DMS53 (cell line): ENCODE results near the gene GPR39.

Experiments used
- DNase-seq: peaks from one replicate; lab custom pipeline; 2025; lab: John Stamatoyannopoulos, UW

Gene GPR39

DNA sequence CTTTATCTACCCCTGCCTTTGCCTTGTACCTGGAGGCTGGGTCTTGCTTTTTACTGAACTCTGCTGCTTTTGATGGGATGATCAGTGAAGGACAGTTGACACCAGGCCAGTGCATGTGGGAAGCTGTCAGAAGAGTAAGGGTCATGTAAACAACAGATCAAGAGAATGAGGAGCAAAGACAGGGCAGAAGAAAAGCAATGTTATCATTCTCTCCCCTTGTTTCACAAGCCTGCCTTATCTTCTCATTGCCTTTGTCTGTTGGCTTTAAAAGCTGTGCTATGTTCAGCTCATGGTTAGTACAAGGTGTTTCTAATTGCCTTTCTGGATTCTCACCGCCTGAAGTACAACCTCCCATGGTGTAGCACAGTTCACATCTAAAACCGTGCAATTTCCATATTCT lies 225.8 kb downstream of the GPR39 start:
- DNase-seq, result no peak

DNA sequence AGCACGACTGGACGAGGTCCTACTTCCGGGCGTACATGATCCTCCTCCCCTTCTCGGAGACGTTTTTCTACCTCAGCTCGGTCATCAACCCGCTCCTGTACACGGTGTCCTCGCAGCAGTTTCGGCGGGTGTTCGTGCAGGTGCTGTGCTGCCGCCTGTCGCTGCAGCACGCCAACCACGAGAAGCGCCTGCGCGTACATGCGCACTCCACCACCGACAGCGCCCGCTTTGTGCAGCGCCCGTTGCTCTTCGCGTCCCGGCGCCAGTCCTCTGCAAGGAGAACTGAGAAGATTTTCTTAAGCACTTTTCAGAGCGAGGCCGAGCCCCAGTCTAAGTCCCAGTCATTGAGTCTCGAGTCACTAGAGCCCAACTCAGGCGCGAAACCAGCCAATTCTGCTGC lies 228.6 kb downstream of the GPR39 start:
- no peak for DNase-seq

DNA sequence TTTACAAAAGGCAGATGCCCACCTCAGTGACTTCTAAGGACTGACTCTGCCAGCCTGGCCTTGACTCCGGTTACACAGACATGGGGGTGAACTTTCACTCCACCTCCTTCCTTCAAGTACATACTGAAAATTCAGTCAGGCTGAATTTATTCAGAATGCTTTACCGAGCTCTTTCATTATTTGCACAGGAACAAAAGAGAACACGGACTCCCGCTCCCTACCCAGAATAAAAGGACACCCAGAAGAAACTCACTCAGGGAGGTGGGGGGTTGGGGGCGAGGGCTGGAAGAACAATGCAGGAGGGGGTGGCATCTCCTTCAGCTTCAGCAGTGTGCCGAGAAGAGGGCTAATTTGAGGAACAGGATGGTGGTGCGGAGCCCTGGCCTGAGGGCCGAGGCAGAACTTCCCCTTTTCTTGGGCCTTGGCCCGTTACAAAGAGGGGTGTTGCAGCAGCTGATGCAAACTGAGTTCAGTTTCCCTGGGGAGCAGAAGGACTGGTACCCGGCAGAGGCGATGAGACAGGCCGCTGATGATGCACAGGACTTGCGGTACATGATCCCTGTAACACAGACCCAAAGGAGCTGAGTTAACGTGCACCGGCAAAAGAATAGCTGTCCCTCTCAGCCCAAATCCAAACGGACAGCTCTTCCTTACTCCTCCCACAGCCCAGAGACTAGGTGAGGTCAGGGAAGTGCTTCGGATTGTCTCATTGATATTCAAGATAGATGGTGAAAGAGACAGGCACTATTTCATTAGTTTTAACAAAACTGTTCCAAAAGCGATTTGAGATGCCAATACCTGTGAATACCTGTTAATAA lies 229.3 kb downstream of the GPR39 start:
- no peak for DNase-seq

DNA sequence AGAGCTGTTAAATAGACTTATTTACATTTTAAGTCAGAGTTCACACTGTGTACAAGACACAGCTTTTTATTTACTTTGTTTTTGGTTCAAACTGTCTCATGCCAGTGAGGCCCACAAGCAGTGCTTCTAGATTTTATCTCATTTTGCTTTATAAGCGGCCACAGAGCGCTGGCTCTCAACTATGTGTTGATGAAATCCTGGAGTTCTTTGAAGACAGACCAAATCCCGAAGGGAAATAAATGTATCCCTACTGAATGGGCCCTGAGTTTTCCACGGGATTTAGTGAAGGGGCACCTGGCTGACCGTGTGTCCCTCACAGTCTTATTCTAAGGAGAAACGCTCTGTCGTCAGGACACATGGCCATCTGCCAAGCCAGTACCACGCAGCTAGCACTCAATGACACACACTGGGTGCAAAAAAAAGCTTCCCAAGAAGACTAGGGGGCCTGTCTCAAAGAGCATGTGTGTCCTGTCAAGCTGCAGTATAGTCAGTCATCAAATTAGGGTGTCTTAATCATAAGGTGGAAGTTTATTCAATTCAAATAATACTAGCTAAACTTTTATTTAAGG lies 230.0 kb downstream of the GPR39 start:
- no peak for DNase-seq

DNA sequence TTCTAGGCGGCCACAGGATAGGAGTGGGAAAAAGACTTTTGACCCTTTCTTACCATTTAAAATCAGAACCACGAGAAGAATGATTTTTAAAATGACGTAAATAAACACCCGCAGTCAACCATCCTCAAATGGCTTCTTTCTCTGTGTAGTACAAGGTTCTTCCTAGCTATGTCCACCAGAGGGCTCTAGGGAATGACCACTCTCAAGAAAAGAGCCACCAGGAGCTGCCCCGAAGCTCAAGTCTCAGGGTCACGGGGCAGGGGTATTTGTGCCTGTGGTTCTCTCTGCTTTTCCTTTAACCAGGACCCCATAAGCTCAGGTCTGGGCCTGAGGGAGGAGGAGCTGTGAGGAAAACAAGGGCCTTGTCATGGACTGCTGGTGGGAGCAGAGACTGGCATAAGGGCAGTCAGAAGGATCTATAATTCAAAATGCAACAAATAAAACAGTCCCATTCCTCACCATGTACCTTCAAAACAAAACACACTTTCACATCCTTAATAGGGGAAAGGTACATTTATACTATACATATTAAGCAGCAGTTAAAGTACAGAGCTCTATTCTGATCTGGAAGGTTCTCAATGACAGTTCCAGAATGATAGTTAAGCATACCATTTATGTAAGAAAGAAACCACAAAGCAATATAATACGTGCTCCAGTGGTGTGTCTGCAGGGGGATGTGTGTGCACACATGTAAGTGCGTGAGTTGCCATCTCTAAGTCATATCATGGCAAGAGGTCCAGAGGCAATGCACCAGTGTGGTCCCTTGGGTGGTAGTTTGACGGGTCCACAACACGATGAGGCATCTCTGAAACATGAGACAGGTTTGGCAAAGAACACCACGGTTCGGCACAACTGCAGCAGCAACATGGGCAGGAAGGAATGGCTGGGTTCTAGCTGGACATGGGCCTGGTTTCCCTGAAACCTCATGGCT lies 234.8 kb downstream of the GPR39 start:
- DNase-seq, result no peak

DNA sequence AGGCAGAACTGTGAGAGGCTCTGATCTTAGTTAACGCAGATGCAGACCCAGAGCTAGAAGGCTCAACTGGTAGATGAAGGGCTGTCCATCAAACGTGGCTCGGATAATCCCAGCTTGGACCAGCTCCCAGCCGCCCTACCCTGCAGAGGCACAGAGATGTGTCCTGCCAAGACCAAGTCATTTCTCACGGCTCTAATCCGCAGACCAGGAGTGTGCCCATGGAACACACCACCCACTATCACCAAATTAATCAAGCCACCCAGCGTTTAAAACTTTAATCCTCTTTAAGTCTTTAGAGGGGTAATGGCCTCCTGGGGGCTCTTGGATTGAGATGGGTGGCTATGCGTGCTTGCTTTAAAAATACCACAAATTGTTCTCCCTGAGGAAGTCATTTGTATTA lies 235.9 kb downstream of the GPR39 start:
- no peak for DNase-seq

DNA sequence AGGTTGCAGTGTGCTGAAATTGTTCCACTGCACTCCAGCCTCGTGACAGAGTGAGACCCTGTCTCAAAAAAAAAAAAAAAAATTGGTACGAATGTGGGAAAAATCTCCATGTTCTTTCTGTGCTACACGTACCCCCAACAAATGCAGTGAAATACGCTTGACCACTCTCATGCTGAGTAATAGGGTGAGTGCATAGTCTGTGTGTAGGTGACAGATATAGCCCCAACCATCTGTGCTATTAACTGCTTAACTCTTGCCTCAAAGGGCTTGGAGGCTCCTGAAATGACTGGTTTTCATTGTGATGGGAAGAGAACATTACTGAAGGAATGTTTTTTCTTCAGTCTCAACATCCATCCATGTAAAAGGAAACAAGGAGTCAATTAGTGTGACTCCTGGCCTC lies 237.7 kb downstream of the GPR39 start:
- no peak for DNase-seq

DNA sequence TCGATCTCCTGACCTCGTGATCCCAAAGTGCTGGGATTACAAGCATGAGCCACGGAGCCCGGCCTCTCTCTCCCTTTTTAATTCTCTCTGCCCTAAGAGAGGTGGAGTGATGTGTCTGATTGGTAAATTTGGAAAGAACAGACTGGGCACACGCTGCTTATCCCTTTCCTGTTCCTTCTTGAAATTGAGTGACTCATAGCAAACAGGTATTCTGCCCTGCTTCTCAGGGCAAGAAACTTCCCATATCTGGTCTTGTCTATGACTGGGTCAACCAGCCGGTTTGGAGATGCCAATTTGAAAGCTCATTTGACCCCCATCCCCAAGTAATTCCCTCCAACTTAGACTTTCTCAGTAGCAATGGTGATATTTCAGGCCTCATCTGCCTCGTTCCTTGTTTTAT lies 238.4 kb downstream of the GPR39 start:
- peak; percentile 0 for DNase-seq

DNA sequence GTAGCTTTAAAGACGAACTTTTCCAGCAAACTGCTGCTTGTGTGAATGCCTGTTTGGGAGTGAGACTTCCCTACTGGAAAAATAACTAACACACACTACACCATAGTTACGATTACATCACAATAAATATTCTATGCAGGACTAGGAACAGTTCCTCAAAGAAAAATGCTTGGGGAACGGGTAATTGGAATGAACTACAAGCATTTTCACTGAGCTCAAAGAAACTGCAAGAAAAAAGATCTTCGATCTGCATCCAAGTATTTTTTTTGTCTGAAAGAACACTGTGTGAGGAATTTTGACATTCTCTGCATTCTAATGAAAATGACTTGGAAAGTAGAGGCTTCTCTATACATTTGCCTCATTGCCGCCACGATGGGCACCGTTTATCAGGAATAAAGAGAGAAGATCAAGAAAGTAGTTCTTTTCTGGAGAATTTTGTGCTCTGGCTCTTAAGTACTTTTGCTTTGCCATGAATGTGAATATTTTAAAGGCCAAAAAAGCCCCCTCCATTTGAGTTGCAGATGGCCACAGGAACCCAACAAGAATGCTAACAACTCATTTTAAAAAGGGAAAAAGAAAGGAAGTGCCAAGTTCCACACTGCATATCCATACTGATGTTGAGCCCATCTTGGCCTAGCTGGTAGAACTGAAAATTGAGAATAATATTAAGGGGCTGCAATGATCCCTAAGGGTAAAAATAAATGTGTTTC lies 239.8 kb downstream of the GPR39 start:
- no peak for DNase-seq

DNA sequence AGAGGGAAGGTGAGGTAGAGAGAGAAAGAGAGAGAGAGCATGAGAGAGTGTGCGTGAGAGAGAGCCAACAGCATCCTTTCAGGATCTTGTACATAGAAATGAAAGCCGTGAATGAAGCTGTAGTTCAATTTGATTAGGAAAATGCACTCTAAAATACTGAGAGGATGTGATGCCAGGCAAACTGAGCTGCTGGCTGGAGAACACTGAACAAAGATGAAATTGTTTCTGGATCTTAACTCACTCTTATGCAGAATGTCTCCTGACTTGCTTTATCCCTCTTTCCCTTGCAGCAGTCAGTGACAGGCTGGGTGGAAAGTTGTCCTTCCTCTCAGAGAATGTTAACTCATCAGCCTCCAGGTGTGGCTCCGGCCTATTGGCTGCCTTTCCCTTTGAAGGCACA lies 242.7 kb downstream of the GPR39 start:
- DNase-seq, result no peak

DNA sequence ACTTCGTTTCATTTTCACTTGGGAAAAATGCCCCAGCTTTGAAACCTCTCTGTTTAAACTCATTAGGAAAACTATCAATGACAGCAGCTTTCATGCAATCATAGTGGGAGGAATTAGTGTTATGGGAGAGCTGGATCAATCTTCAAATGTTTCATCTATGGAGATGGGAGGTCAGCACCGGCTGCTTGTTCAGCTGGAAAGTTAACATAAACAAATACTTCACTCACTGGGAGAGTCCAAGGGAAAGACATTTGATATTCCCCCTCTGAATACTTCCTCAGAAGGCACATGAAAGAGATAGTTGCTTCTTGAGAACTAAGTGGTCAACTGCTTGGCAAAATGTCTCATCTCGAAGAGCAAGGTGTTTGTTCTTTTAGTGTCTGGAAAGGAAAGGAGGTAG lies 246.1 kb downstream of the GPR39 start:
- peak; percentile 22 for DNase-seq

DNA sequence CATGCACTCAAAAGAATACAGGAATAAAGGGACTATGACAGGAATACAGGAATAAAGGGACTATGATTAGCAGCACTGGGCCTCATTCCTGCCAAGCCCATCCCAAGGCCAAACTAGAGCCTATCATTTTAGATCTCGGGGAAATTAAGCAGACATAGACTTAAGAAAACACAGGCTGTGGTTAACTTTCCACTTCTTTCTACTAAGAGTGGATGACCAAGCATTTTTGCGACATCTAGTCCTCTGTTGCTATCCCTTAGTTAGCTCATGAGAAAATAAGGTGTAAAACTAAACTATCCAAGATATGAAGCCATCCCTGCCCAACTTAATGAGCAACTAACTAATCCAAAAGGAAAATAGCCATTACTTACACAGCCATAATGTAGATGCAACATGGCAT lies 247.5 kb downstream of the GPR39 start:
- DNase-seq, result no peak

DNA sequence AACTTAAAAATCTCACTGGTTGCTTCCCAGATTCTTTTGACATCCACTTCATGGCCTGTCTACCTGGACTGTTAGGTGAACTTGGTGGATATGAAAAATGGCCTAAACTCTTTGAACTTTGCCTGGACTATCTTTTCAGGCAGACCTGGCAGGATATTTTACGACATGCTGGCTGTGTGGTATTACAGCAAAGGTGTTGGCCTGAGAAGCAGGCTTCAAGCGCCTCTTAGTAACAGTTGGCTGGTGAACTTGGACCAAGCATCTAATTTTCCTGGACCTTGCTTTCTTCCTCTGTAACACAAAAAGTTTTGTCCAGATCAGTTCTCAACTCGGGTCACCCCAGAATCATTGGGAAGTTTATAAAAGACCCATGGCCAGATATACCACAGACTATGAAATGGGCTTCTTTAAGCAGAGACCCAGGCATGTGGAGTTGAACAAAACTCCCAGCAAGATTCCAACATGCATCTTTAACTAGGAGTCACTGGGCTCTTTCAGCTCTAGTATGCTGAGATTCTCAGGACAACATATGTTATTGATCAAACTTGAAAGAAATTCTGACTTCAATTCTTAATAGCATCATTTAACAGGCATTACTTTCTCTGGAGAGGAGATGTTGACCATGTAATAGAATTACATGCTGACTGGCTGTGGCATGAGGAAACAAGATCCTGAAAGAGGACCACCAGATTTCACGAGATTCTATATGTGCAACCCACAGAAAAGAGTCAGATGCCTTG lies 249.0 kb downstream of the GPR39 start:
- no peak for DNase-seq

DNA sequence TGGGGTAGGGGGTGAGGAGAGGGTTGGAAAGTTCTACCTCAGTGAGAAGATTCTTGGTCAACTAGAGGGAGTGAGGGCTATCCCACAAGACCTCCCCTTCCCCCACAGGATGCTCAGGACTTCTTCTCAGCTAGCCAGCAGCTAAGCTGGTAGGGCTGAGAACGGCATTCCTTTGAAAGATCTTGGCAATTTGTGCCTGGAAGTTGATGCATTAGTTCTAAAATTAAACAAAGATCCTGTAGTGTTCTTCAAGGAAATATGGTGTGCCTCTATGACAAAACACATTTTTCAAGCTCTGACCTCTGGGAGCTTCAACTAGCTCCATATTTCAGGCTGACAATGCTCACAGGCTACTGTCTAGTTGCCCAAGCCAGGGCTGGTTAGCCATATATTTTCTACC lies 251.1 kb downstream of the GPR39 start:
- DNase-seq, result no peak

DNA sequence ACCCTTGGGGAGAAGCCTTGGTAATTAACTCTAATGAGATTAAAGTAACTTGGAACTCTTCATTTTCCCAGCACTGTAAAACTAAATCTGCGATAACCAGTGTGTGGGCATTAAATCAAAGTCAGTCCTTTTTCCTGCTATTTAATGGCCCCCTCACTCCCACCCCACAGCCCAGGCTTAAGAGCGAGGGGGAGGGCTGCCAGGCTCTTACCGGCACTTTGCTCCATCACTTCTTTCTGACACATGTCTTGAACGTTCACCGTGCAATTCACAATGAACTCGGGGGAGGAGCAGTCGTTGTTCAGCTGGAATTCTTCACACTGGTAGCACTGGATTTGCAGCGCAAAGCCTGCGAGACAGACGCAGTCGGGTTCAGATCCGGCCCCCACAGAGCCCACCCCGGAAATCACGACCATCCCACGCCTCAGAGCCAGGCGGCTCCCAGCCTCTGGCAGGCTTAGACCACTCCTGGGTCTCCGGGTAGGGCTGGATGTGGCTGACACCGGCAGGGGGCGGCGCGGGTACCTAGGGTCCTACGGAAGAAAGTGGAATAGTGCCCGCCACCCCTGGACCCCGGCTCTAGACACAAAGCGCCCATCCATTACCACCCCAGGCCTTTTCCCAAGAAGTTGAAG lies 251.7 kb downstream of the GPR39 start:
- DNase-seq, result peak; percentile 24

DNA sequence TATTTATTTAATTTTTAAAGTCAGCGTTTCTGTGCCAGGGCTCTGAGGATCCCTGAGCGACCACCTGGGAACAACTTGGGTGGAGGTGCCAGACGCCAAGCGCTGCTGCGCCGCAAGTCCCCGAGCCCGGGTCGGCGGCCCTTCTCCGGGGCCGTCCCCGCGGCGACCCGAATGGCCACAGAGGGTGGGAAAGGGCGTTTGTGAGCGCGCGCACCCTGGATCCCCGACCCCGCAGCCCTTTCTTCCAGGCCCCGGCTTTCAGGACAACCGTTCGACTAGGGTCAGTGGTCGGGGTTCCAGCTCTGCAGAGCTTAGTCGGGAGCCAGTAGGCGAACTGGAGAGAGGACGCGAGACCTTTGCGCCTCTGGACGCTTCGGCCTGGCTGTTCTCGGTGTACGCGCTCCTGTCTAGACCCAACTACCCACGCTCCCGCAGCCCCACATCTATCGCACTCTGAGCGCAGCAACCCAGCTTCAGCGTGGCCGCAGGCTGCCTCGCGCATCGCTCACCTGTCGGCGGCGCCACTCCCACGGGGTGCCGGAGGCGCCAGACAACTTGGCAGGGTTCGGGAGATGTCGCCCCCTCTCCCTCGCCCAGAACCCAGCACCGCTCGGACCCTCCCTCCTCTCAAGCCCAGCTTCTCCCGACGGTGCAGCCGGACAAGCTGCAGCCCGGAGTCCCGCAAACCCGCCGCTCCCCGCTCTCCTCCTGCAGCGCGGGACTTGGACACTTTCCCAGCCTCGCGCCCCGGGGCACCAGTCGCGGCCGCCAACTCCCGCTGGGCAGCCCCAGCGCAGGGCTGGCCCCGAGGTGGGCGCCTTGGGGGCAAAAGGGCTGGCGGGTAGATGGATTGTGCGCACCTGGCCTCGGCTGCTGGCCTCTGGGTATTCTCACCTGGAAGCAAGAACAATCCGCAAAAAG lies 252.6 kb downstream of the GPR39 start:
- DNase-seq, result peak; percentile 52

DNA sequence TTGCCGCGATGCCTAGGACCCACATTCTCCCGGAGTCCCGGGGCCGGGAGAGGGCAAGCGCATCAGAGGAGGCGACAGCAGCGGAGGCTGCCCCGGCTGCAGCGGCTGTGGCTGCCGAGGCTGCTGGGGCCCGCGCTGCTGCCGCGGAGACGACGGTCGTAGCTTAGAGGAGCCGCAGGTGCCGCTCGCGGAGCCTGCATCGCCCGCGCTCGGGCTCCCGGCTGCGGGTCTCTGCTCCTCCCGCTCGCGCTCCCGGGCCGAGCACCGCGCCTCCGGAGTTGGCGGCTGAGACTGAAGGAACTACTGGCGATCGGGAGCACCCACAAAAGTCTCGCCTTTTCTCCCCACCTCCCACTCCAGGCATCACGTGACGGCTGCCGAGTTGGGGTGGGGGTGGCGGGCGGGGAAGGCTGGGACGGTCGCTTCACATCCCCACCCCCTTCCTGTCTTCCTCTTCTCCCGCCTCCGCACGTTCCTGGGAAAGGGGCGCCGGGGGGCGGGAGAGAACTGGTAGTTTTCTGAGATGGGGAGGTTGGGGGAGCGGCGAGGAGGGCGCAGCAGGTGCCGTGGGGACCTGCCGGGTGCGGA lies 253.4 kb downstream of the GPR39 start, which contains the start of gene LYPD1:
LYPD1 (minus strand) TSS at position 298 of the 588 bp plus-strand sequence; CDS start at position 25, 273 bp downstream.
- peak; percentile 58 for DNase-seq

DNA sequence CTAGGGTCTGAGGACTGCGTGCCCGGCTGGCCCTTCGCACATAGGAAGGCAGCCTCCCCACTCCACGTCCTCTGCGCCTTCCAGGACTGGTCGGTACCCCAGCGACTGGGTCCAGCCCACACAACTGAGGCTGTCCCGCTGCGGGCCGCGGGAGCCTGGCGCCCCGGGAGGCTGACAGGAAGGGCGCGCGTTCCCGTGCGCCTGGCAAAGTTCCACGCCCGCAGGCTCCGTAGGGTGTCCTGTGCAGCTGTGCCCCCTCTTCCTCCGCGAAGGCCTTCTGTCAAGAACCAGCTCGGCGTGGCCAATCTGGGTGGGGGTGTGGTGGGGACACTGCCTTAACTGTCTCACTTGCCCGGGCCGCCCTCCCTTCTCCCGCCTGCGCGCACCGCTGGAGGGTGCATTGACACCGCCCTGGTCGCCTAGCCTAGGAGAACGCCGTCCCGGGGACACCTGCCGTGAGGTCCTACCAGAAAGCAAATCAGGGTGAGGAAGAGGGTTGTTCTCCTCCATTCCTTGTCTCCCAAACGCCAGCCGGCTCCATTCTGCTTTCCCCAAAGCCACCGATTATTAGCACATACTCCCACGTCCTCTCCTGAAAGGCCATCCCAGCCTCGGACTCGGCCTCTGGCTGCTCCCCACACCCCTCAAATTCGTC lies 254.0 kb downstream of the GPR39 start:
- DNase-seq, result peak; percentile 57
